Fibroblast of lung (primary cell): Measurements from ENCODE around the gene KATNAL1.

Experiments
- CTCF ChIP-seq, 2 donors: IDR thresholded peaks in 1 of 2; conservative IDR thresholded peaks in 1 of 2; 1 replicate in 1 of 2; 2 replicates in 1 of 2; pipeline ENCODE4 v1.5.1; 2011 to 2012; ENCODE audit warnings: low read length in 2 of 2, control low read depth in 1 of 2, inconsistent platforms in 1 of 2, low read depth in 1 of 2, mild to moderate bottlenecking in 1 of 2
- EZH2 ChIP-seq: IDR thresholded peaks from 2 replicates; pipeline ENCODE4 v1.5.1; 2012; ENCODE audit warnings: low read length, control low read depth, mild to moderate bottlenecking; ENCODE audit errors: missing control alignments

- no peak for TF ChIP-seq EZH2
- no peak for TF ChIP-seq CTCF (conservative IDR thresholded peaks at IDR 0.05 in 1 of 2, IDR thresholded peaks at IDR 0.05 in 1 of 2; ENCODE audit: low read depth in 1 of 2, low read length in 2 of 2)
Measured at GRCh38 chr13:30341815-30342570, 34.6 kb upstream of the KATNAL1 start.
